Measurements from ENCODE around the gene TSEN34. TPM values are rescaled to one million over a fixed set of nuclear protein-coding genes. Genes with fewer than 3 reads are reported as not detected.

The TSEN34 gene
- total and polyA plus RNA-seq, 2 donors (not counting 1 experiment from before 2014, with no cell fraction given): 22.5 to 57.8 TPM

DNA sequence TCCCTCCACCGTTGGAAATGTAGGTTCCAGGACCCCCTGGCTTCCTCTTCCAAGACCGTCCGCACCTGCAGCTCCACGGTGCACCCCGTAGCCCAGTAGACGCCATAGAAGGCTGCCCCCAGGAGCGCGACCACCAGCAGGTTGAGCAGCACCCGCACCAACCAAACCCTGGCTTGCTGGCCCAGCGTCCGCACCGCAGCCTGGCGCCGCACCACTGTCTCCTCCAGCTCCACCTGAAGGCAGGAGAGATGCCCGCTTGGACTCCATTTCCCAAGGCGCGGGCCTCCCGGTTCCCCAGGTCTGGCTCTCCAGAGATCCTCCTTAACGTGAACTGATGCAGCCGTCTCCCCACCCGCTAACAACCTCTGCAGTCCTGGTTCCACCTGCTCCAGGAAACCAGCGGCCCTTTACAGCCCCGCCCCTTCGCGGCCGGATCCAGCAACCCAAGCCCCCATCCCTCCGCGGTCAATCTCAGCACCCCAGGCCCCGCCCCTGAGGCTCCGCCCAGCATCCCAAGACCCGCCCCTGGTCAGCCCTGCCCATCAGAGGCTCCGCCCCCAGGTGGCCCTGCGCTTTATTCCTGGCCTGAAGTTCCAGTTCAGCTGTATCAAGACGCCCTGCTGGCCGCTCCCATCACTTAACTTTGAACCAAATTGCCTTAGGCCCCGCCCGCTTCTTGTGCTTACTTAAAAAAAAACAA, 26.6 kb upstream of the TSEN34 start:
- DNase-seq (ENCODE audit: low read depth in 2 of 2): peak; percentile 49 to 60
- Histone ChIP-seq H3K36me3 (ENCODE audit: control insufficient read depth, insufficient read depth, low read length) (no peaks in the 10 kb centered on the region), H3K4me1 (ENCODE audit: control insufficient read depth, extremely low read depth, insufficient read depth, low read length) (no peaks in the 10 kb centered on the region), H4K20me1 (ENCODE audit: control insufficient read depth, extremely low read depth, insufficient read depth, low read length) (no peaks in the 10 kb centered on the region), H3K9ac (ENCODE audit: insufficient read depth, low read length) (no peak overlapping the region), H2AFZ (ENCODE audit: low read length) (no peak overlapping the region), H3K79me2 (ENCODE audit: control insufficient read depth, insufficient read depth, low read length) (no peaks in the 10 kb centered on the region), H3K27me3 (ENCODE audit: control insufficient read depth, insufficient read depth, low read length) (no peaks in the 10 kb centered on the region), H3K27ac (ENCODE audit: insufficient read depth, low read length) (no peak overlapping the region), H3K9me3 (ENCODE audit: control insufficient read depth, insufficient read depth, low read depth, low read length) (no peaks in the 10 kb centered on the region), H3K4me2 (ENCODE audit: extremely low read depth, insufficient read depth, low read length) (peak overlapping the region; percentile 52), H3K4me3 (replicated peaks in 1 of 4; ENCODE audit: control extremely low read depth in 1 of 4, insufficient read depth in 1 of 4, low read depth in 3 of 4, low read length in 4 of 4) (peak overlapping the region in 1 of 4 experiments; percentile 30)
- no peak for TF ChIP-seq EZH2 (IDR thresholded peaks at IDR 0.05; ENCODE audit: low read length, missing control alignments)
- TF ChIP-seq, protein P1, sequence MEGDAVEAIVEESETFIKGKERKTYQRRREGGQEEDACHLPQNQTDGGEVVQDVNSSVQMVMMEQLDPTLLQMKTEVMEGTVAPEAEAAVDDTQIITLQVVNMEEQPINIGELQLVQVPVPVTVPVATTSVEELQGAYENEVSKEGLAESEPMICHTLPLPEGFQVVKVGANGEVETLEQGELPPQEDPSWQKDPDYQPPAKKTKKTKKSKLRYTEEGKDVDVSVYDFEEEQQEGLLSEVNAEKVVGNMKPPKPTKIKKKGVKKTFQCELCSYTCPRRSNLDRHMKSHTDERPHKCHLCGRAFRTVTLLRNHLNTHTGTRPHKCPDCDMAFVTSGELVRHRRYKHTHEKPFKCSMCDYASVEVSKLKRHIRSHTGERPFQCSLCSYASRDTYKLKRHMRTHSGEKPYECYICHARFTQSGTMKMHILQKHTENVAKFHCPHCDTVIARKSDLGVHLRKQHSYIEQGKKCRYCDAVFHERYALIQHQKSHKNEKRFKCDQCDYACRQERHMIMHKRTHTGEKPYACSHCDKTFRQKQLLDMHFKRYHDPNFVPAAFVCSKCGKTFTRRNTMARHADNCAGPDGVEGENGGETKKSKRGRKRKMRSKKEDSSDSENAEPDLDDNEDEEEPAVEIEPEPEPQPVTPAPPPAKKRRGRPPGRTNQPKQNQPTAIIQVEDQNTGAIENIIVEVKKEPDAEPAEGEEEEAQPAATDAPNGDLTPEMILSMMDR (conservative IDR thresholded peaks at IDR 0.05 in 1 of 2, IDR thresholded peaks at IDR 0.05 in 1 of 2; ENCODE audit: low read depth in 1 of 2, low read length in 2 of 2): no peak

DNA sequence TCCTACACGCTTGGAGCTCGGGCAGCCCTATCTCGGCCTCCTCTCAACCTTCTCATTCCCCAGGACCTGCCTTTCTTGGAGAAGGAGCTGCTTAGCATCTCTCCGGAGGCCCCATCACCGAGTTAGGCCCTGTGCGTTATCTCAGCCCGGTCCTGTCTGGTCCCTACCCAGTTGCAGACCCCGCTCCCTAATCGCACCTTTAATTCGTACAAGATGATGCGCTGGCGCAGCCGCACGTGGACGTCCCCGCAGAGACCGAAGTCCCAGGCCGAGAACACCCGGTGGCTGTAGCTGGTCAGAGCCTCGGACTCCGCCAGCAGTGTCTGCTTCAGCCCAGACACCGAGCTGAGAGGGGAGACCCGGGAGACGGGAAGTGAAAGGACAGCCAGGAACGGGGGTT, 25.9 kb upstream of the TSEN34 start:
- Histone ChIP-seq H3K79me2 (ENCODE audit: control insufficient read depth, insufficient read depth, low read length) (no peaks in the 10 kb centered on the region), H3K9me3 (ENCODE audit: control insufficient read depth, insufficient read depth, low read depth, low read length) (no peaks in the 10 kb centered on the region), H3K36me3 (ENCODE audit: control insufficient read depth, insufficient read depth, low read length) (no peaks in the 10 kb centered on the region), H3K27me3 (ENCODE audit: control insufficient read depth, insufficient read depth, low read length) (no peaks in the 10 kb centered on the region), H3K4me2 (ENCODE audit: extremely low read depth, insufficient read depth, low read length) (no peak overlapping the region), H3K27ac (ENCODE audit: insufficient read depth, low read length) (no peak overlapping the region), H2AFZ (ENCODE audit: low read length) (no peak overlapping the region), H3K4me3 (replicated peaks in 1 of 4; ENCODE audit: control extremely low read depth in 1 of 4, insufficient read depth in 1 of 4, low read depth in 3 of 4, low read length in 4 of 4) (no peak overlapping the region), H4K20me1 (ENCODE audit: control insufficient read depth, extremely low read depth, insufficient read depth, low read length) (no peaks in the 10 kb centered on the region), H3K4me1 (ENCODE audit: control insufficient read depth, extremely low read depth, insufficient read depth, low read length) (no peaks in the 10 kb centered on the region), H3K9ac (ENCODE audit: insufficient read depth, low read length) (no peak overlapping the region)
- TF ChIP-seq, protein P1 (conservative IDR thresholded peaks at IDR 0.05 in 1 of 2, IDR thresholded peaks at IDR 0.05 in 1 of 2; ENCODE audit: low read depth in 1 of 2, low read length in 2 of 2): no peak
- no peak for DNase-seq (ENCODE audit: low read depth in 2 of 2)

- no peak overlapping the region for H3K4me2 ChIP-seq (ENCODE audit: extremely low read depth, insufficient read depth, low read length)
- H3K9me3 ChIP-seq (ENCODE audit: control insufficient read depth, insufficient read depth, low read depth, low read length): no peaks in the 10 kb centered on the region
- H3K79me2 ChIP-seq (ENCODE audit: control insufficient read depth, insufficient read depth, low read length): no peaks in the 10 kb centered on the region
- H3K27ac ChIP-seq (ENCODE audit: insufficient read depth, low read length): no peak overlapping the region
- peak; percentile 67 to 83 for DNase-seq (ENCODE audit: low read depth in 2 of 2)
- no peaks in the 10 kb centered on the region for H3K36me3 ChIP-seq (ENCODE audit: control insufficient read depth, insufficient read depth, low read length)
- TF ChIP-seq, protein P1 (conservative IDR thresholded peaks at IDR 0.05 in 1 of 2, IDR thresholded peaks at IDR 0.05 in 1 of 2; ENCODE audit: low read depth in 1 of 2, low read length in 2 of 2): peak; percentile 79 to 85
- TF ChIP-seq EZH2 (IDR thresholded peaks at IDR 0.05; ENCODE audit: low read length, missing control alignments): no peak
- H3K27me3 ChIP-seq (ENCODE audit: control insufficient read depth, insufficient read depth, low read length): no peaks in the 10 kb centered on the region
- H2AFZ ChIP-seq (ENCODE audit: low read length): no peak overlapping the region
- no peak overlapping the region for H3K4me3 ChIP-seq (replicated peaks in 1 of 4; ENCODE audit: control extremely low read depth in 1 of 4, insufficient read depth in 1 of 4, low read depth in 3 of 4, low read length in 4 of 4)
- no peak overlapping the region for H3K9ac ChIP-seq (ENCODE audit: insufficient read depth, low read length)
- no peaks in the 10 kb centered on the region for H3K4me1 ChIP-seq (ENCODE audit: control insufficient read depth, extremely low read depth, insufficient read depth, low read length)
- no peaks in the 10 kb centered on the region for H4K20me1 ChIP-seq (ENCODE audit: control insufficient read depth, extremely low read depth, insufficient read depth, low read length)
Measured at GRCh38 chr19:54168174-54168917, 22.8 kb upstream of the TSEN34 start.

All from fibroblast of lung (primary cell).